A673 (cell line): ENCODE measurements around the gene C2CD3. TPM values are rescaled to one million over a fixed set of nuclear protein-coding genes. Genes with fewer than 3 reads are reported as not detected.

Experiments
- BruUV-seq: library from RNA; stranded (reverse); fragments of 400-500 nt; replicated peaks from 2 replicates; lab custom pipeline; 2021; lab: Mats Ljungman, UMichigan
- CTCF ChIA-PET: fragments of 300-600 bp; sonication (Branson Sonifier 250); formaldehyde crosslinking; loops from one replicate; lab custom pipeline; 2022; ENCODE audit warnings: antibody characterized with exemption; lab: Charles Lee
- POLR2A ChIA-PET: fragments of 300-600 bp; sonication (Branson Sonifier 250); formaldehyde crosslinking; loops from one replicate; lab custom pipeline; 2022; ENCODE audit warnings: antibody characterized with exemption; ENCODE audit not compliant: low non-redundant PET; lab: Charles Lee
- DNase-seq: peaks from one replicate; pipeline ENCODE4 v3.0.0-alpha.2; 2015; ENCODE audit warnings: low spot score
- H3K27ac ChIP-seq: fragments of 200-600 bp; sonication (generic); 2 replicates; pipeline ENCODE4 v1.5.1; 2016; ENCODE audit warnings: mixed run types, low read depth, mild to moderate bottlenecking, mixed read lengths, antibody characterized with exemption, low read length; ENCODE audit not compliant: poor library complexity, severe bottlenecking
- H3K27me3 ChIP-seq: fragments of 200-600 bp; sonication (generic); replicated peaks from 2 replicates; pipeline ENCODE4 v1.6.1; 2017; ENCODE audit warnings: mixed run types, low read depth, mild to moderate bottlenecking, mixed read lengths, antibody characterized with exemption, low read length; ENCODE audit not compliant: insufficient read depth, poor library complexity
- H3K36me3 ChIP-seq: fragments of 200-600 bp; sonication (generic); 2 replicates; pipeline ENCODE4 v1.6.1; 2016; ENCODE audit warnings: mixed run types, mild to moderate bottlenecking, mixed read lengths, antibody characterized with exemption, low read length; ENCODE audit not compliant: insufficient read depth, poor library complexity, severe bottlenecking
- H3K4me1 ChIP-seq: fragments of 200-600 bp; sonication (generic); 2 replicates; pipeline ENCODE4 v1.6.1; 2017; ENCODE audit warnings: mixed run types, mild to moderate bottlenecking, mixed read lengths, antibody characterized with exemption, low read length; ENCODE audit not compliant: insufficient read depth, poor library complexity, severe bottlenecking
- H3K4me3 ChIP-seq: fragments of 200-600 bp; sonication (generic); 2 replicates; pipeline ENCODE4 v1.5.1; 2016; ENCODE audit warnings: low read depth, mixed run types, mild to moderate bottlenecking, mixed read lengths, low read length; ENCODE audit not compliant: poor library complexity, severe bottlenecking
- H3K9me3 ChIP-seq: fragments of 200-600 bp; sonication (generic); 2 replicates; pipeline ENCODE4 v1.6.1; 2016; ENCODE audit warnings: mixed run types, low read depth, mild to moderate bottlenecking, mixed read lengths, antibody characterized with exemption, low read length; ENCODE audit not compliant: poor library complexity, severe bottlenecking
- EZH2 ChIP-seq: fragments of 200-600 bp; sonication (generic); IDR thresholded peaks from 2 replicates; pipeline ENCODE4 v1.6.1; 2017; ENCODE audit warnings: borderline replicate concordance, low read depth, mild to moderate bottlenecking, mixed read lengths, antibody characterized with exemption, low read length; ENCODE audit not compliant: poor library complexity, severe bottlenecking
- intact Hi-C: fragments of 100-400 bp; cut with micrococcal nuclease; formaldehyde crosslinking; loops from one replicate; pipeline ENCODE4 v1.10.0; 2022; ENCODE audit not compliant: unreplicated experiment
- total RNA-seq: library from RNA; stranded (reverse); gene quantifications from 2 replicates; pipeline ENCODE4 v1.2.3, GENCODE V29; 2021
- TF ChIP-seq, protein P1 (sequence below): fragments of 300-800, 200-600 bp; sonication (generic); conservative IDR thresholded peaks from 2 replicates; pipeline ENCODE4 v1.5.1; 2017; ENCODE audit warnings: low read depth, mild to moderate bottlenecking, antibody characterized with exemption, low read length, moderate library complexity, mixed read lengths

Gene C2CD3
- total RNA-seq, 1 experiment from 2014 or later, result 49.1 TPM

DNA sequence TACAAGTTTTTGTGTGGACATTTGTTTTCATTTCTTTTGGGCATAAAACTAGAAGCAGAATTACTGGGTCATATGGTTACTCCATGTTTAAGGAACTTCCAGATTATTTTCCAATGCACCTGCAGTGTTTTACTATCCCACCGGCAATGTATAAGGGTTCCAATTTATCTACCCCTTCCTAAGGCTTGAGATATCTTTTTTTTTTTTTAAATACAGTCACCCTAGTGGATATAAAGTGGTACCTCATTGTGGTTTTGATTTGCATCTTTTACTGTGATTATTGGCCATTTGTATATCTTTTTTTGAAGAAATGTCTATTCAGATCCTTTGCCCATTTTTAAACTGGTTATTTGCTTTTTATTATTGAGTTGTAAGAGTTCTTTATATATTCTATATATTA is 127.4 kb downstream of the C2CD3 start:
- Histone ChIP-seq H3K4me1 (no peaks in the 10 kb centered on the region), H3K9me3 (no peaks in the 10 kb centered on the region), H3K4me3 (no peak overlapping the region), H3K27me3 (no peaks in the 10 kb centered on the region), H3K27ac (no peak overlapping the region), H3K36me3 (peaks cover 26% of the 10 kb centered on the region)
- TF ChIP-seq, protein P1, sequence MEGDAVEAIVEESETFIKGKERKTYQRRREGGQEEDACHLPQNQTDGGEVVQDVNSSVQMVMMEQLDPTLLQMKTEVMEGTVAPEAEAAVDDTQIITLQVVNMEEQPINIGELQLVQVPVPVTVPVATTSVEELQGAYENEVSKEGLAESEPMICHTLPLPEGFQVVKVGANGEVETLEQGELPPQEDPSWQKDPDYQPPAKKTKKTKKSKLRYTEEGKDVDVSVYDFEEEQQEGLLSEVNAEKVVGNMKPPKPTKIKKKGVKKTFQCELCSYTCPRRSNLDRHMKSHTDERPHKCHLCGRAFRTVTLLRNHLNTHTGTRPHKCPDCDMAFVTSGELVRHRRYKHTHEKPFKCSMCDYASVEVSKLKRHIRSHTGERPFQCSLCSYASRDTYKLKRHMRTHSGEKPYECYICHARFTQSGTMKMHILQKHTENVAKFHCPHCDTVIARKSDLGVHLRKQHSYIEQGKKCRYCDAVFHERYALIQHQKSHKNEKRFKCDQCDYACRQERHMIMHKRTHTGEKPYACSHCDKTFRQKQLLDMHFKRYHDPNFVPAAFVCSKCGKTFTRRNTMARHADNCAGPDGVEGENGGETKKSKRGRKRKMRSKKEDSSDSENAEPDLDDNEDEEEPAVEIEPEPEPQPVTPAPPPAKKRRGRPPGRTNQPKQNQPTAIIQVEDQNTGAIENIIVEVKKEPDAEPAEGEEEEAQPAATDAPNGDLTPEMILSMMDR, result no peak
- no peak for TF ChIP-seq EZH2
- DNase-seq, result no peak
- intact Hi-C loops, result no loop called here
- ChIA-PET CTCF (no interaction called here), POLR2A (no interaction called here)
- BruUV-seq, result no TSS peak

DNA sequence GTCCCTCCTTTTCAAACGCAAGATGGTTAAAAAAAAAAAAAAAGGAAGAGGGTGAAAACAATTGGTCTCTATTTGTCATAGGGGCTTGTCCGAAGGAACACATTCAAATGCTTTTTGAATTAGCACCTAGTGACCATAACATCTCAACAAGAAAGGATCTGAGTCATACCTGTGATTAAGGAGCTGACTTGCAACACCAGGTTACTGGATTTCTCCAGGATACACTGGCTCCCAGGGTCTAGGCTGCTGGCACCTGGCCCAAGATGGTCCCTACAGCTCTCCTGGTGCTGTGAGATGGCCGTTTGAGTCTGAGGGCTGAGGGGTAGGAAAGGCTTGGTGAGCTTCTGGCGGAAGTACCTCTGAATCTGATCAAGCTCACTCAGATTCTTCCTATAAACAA is 133.5 kb downstream of the C2CD3 start:
- no peak for TF ChIP-seq EZH2
- TF ChIP-seq, protein P1, result no peak
- POLR2A ChIA-PET, result no interaction called here
- Histone ChIP-seq H3K27me3 (no peaks in the 10 kb centered on the region), H3K4me3 (no peak overlapping the region), H3K36me3 (peaks cover 46% of the 10 kb centered on the region), H3K4me1 (no peaks in the 10 kb centered on the region), H3K9me3 (no peaks in the 10 kb centered on the region), H3K27ac (no peak overlapping the region)
- CTCF ChIA-PET, result no interaction called here
- no TSS peak for BruUV-seq
- intact Hi-C loops, result no loop called here
- no peak for DNase-seq

DNA sequence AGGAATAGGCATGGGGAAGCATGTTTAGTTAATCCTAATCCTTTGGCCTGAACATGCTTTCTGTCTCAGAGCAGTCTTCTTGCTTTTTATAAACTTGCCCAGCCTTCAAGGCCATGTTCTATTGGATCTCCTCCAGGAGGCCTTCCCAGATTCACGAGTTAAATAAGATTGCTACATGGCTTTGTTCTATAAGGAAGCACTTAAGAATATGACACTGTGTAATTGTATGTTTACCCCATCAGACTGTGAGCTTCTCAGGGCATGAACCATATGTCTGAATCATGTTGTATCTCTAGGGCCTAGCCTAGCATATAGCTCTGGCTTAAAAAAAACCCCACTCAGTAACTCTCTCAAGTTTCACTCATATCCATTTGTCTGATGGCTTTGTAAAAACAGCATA is 135.5 kb downstream of the C2CD3 start:
- no peak for DNase-seq
- Histone ChIP-seq H3K36me3 (peaks cover 34% of the 10 kb centered on the region), H3K4me1 (no peaks in the 10 kb centered on the region), H3K27me3 (no peaks in the 10 kb centered on the region), H3K27ac (no peak overlapping the region), H3K4me3 (no peak overlapping the region), H3K9me3 (no peaks in the 10 kb centered on the region)
- no TSS peak for BruUV-seq
- ChIA-PET CTCF (no interaction called here), POLR2A (no interaction called here)
- intact Hi-C loops, result no loop called here
- no peak for TF ChIP-seq EZH2
- TF ChIP-seq, protein P1, result no peak
